WI38 (cell line): Measurements from ENCODE around the gene ZNF248.
"Not testable (repeated sequence)": the region's sequence is repeated elsewhere in the genome, so short reads cannot be mapped to it uniquely, and the experiment has no call there.

Experiments
- H3K4me3 ChIP-seq: 2 replicates; pipeline ENCODE4 v1.5.1; 2011; ENCODE audit warnings: low read depth, mild to moderate bottlenecking, control low read depth, low read length
- TF ChIP-seq, protein P1 (sequence below): IDR thresholded peaks from 2 replicates; pipeline ENCODE4 v1.5.1; 2012; ENCODE audit warnings: low read depth, mild to moderate bottlenecking, control low read depth, low read length

Gene ZNF248

DNA sequence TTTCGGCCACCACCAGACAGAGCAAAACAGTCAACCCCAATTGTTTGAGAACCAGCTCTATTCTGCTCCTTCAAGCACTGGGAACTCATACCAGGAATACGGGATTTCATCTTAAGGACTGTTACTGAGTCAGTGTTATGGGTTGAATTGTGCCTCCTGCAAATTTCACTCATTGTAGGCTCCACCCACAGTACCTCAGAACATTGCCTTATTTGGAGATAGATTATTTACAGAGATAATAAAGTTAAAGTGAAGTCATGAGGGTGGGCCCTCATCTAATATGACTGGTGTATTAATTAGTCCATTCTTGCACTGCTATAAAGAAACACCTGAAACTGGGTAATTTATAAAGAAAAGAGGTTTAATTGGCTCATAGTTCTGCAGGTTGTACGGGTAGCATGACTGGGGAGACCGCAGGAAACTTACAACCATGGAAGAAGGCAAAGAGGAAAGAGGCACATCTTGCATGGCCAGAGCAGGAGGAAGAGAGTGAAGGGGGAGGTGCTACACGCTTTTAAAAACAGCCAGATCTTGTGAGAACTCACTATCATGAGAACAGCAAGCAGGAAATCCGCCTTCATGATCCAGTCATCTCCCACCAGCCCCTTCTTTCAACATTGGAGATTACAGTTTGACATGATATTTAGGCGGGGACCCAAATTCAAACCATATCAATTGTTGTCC lies 14.3 kb upstream of the ZNF248 start:
- no peak overlapping the region for H3K4me3 ChIP-seq
- TF ChIP-seq, protein P1, sequence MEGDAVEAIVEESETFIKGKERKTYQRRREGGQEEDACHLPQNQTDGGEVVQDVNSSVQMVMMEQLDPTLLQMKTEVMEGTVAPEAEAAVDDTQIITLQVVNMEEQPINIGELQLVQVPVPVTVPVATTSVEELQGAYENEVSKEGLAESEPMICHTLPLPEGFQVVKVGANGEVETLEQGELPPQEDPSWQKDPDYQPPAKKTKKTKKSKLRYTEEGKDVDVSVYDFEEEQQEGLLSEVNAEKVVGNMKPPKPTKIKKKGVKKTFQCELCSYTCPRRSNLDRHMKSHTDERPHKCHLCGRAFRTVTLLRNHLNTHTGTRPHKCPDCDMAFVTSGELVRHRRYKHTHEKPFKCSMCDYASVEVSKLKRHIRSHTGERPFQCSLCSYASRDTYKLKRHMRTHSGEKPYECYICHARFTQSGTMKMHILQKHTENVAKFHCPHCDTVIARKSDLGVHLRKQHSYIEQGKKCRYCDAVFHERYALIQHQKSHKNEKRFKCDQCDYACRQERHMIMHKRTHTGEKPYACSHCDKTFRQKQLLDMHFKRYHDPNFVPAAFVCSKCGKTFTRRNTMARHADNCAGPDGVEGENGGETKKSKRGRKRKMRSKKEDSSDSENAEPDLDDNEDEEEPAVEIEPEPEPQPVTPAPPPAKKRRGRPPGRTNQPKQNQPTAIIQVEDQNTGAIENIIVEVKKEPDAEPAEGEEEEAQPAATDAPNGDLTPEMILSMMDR, result no peak

DNA sequence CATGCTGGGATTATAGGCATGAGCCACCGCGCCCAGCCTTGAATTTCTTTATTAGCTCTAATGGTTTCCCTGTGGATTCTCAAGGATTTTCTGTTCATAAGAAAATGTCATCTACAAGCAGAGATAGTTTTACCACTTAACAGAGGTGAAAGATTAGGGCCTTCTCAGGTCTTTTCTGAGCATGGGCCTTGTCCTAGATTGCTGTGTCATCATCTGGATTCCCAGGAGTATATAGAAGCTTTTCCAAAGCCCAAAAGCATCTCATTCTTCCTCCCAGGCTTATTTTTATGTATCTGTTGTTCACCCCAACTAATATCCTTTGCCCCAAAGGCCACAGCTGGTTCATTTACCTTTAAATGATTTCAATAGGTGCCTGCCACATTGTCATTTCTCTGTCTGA lies 13.7 kb upstream of the ZNF248 start:
- TF ChIP-seq, protein P1, result no peak
- no peak overlapping the region for H3K4me3 ChIP-seq

DNA sequence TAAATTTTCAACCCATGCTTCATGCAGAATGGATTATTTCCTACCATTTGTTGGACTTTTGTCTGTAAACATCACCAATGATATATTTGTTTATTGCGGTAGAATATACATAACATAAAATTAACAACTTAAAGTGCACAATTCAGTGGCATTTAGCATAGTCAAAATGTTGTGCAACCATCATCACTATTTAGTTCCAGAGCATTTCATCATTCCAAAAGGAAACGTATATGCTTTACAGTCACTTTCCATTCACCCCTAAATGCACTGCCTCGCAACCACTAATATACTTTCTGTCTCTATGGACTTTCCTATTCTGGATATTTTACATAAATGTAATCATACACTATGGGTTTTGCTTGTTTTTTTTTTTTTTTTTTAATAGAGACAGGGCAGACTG lies 11.4 kb upstream of the ZNF248 start:
- H3K4me3 ChIP-seq, result no peak overlapping the region
- TF ChIP-seq, protein P1, result no peak

DNA sequence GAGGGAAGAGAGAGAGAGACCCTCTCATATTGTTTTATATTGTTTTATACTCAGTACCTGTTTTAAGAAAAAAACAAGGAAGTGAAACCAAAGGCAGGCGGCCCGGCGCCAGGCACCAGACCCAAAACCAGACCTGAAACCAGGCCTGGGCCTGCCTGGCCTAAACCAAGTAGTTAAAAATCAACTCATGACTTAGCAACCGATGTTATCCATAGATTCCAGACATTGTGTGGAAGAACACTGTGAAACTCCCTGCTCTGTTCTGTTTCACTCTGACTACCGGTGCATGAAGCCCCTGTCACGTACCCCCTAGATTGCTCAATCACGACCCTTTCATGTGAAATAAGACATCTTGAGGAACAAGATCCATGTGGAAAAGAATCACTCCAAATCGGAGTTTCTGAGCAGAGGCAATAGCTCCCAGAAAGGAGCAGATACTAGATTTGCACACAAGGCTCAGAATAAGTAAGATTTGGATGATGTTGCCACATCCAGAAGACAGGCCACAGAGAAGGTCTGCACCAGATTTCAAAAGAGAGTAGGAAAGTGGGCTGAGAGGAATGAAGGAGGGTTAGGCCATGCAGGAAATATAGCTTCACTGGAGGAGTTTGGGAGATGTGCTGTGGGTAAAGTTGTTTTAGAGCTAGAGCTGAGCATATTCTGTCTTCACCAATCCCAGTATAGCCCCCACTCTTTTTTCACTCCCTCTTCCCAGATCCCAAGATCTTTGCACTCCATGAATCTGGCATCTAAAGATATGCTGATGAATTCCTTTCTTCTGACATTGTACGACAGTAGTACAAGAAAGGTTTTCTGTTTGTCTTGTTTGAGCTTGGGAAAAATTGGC lies 8.8 kb upstream of the ZNF248 start:
- TF ChIP-seq, protein P1, result no peak
- H3K4me3 ChIP-seq, result no peak overlapping the region

DNA sequence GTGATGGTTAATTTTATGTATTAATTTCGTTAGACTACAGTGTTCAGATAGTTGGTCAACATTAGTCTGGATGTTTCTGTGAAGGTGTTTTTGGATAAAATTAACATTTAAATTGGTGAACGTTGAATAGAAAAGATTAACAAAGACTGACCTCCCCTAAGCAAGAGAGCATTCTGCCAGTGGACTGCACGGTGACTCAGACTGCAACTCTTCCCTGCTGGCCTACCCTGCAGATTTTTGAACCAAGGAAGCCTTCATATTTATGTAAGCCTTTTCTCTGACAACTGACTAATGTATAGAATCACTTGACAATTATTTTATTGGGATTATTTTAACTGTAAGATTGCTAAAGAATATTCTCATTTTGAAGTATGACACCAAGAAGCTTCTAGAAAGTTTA lies 7.9 kb upstream of the ZNF248 start:
- TF ChIP-seq, protein P1, result no peak
- H3K4me3 ChIP-seq, result no peak overlapping the region

DNA sequence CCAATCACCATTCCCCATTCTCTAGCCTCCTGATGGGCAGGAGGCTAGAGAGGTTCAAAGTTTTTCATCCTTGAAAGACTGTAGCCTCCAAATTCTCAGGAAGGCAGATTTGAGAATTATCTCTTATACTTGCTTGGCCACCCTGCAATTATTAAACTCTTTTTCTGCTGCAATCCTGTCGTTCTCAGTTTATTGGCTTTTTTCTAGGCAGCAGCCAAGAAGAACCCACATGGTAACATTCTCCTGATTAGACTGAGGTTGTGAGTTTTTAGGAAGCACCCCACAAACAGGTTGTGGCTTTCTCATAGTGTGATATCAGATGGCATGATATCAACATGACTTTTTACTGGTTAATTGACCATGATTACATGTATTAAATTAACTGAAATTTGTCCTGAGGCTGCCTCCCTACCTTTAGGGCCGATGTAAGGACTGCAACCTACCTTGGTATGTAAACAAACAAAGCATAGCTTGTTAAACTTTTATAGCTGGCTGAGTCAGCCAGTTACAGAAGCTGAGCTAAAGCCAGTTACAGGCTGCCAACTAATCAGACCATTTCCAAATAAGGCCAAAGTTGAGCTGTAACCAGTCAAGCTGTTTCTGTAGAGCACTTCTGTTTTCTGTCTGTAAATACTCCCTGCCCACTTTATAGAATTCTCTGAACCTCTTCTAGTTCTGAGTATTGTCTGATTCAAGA lies 3.2 kb upstream of the ZNF248 start:
- TF ChIP-seq, protein P1, result no peak
- H3K4me3 ChIP-seq, result no peak overlapping the region

DNA sequence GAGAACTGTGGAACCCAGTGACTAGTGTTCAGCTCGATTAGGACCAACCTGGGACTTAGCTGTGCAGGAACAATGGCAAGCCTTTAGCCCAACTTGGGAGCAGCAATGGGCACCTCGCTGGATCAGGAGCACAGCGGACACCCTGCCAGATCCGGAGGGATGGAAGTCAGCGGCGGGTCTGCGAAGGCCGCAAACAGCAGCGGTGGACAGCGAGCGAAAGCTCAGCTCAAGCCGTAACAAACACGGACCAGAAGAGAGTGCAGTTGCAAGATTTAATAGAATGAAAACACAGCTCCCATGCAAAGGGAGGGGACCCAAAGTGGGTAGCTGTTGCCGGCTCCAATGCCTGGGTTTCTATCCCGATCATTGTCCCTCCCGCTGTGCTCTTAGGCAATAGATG lies 1.9 kb upstream of the ZNF248 start:
- not testable (repeated sequence) for H3K4me3 ChIP-seq
